Activated naive CD4-positive, alpha-beta T cell treated with anti-CD3 and anti-CD28 coated beads, Interleukin-2, amount 50 U/mL, for 24 hours (primary cell): ENCODE results near the gene RNF144B.
"Not testable (repeated sequence)": the region's sequence is repeated elsewhere in the genome, so short reads cannot be mapped to it uniquely, and the experiment has no call there.

ENCODE experiments used
- H3K27ac Mint-ChIP-seq: one replicate; pipeline ENCODE4 v1.8.0; 2021; ENCODE audit warnings: mild to moderate bottlenecking, mixed read lengths
- H3K27me3 Mint-ChIP-seq: one replicate; pipeline ENCODE4 v1.8.0; 2021; ENCODE audit warnings: mixed read lengths
- H3K36me3 Mint-ChIP-seq: one replicate; pipeline ENCODE4 v1.8.0; 2021; ENCODE audit warnings: mixed read lengths
- H3K4me1 Mint-ChIP-seq: one replicate; pipeline ENCODE4 v1.8.0; 2021; ENCODE audit warnings: mixed read lengths
- H3K4me3 Mint-ChIP-seq: one replicate; pipeline ENCODE4 v1.8.0; 2021; ENCODE audit warnings: mild to moderate bottlenecking, mixed read lengths
- H3K9me3 Mint-ChIP-seq: one replicate; pipeline ENCODE4 v1.8.0; 2021; ENCODE audit warnings: mixed read lengths

RNF144B gene

GRCh38 chr6:18362058-18362561, 25.0 kb upstream of the RNF144B start:
- Mint-ChIP-seq H3K36me3 (no peaks in the 10 kb centered on the region), H3K9me3 (peaks cover 7% of the 10 kb centered on the region), H3K27ac (no peak overlapping the region), H3K27me3 (peaks cover 11% of the 10 kb centered on the region), H3K4me3 (no peak overlapping the region), H3K4me1 (no peaks in the 10 kb centered on the region)

GRCh38 chr6:18363746-18364145, 23.4 kb upstream of the RNF144B start:
- Mint-ChIP-seq H3K4me3 (no peak overlapping the region), H3K36me3 (no peaks in the 10 kb centered on the region), H3K9me3 (no peaks in the 10 kb centered on the region), H3K4me1 (no peaks in the 10 kb centered on the region), H3K27ac (no peak overlapping the region), H3K27me3 (peaks cover 9% of the 10 kb centered on the region)

GRCh38 chr6:18364561-18364960, 22.6 kb upstream of the RNF144B start:
- H3K36me3 Mint-ChIP-seq, H3K27ac Mint-ChIP-seq, H3K27me3 Mint-ChIP-seq, H3K4me1 Mint-ChIP-seq, H3K4me3 Mint-ChIP-seq, H3K9me3 Mint-ChIP-seq: not testable (repeated sequence)

- H3K27me3 Mint-ChIP-seq: peaks cover 5% of the 10 kb centered on the region
- no peaks in the 10 kb centered on the region for H3K9me3 Mint-ChIP-seq
- no peaks in the 10 kb centered on the region for H3K4me1 Mint-ChIP-seq
- no peaks in the 10 kb centered on the region for H3K36me3 Mint-ChIP-seq
- no peak overlapping the region for H3K27ac Mint-ChIP-seq
- H3K4me3 Mint-ChIP-seq: no peak overlapping the region
Measured at GRCh38 chr6:18367371-18367770, 19.8 kb upstream of the RNF144B start.

GRCh38 chr6:18368277-18369105, 18.7 kb upstream of the RNF144B start:
- H3K27ac Mint-ChIP-seq: no peak overlapping the region
- peaks cover 6% of the 10 kb centered on the region for H3K27me3 Mint-ChIP-seq
- no peaks in the 10 kb centered on the region for H3K36me3 Mint-ChIP-seq
- no peak overlapping the region for H3K4me3 Mint-ChIP-seq
- no peaks in the 10 kb centered on the region for H3K4me1 Mint-ChIP-seq
- no peaks in the 10 kb centered on the region for H3K9me3 Mint-ChIP-seq

- H3K4me1 Mint-ChIP-seq: no peaks in the 10 kb centered on the region
- H3K4me3 Mint-ChIP-seq: no peak overlapping the region
- no peaks in the 10 kb centered on the region for H3K9me3 Mint-ChIP-seq
- H3K27me3 Mint-ChIP-seq: peaks cover 3% of the 10 kb centered on the region
- H3K27ac Mint-ChIP-seq: no peak overlapping the region
- no peaks in the 10 kb centered on the region for H3K36me3 Mint-ChIP-seq
Measured at GRCh38 chr6:18371010-18371409, 16.1 kb upstream of the RNF144B start.

- peaks cover 3% of the 10 kb centered on the region for H3K27me3 Mint-ChIP-seq
- no peaks in the 10 kb centered on the region for H3K9me3 Mint-ChIP-seq
- H3K36me3 Mint-ChIP-seq: no peaks in the 10 kb centered on the region
Measured at GRCh38 chr6:18371656-18372055, 15.5 kb upstream of the RNF144B start.

GRCh38 chr6:18380158-18380836, 6.9 kb upstream of the RNF144B start:
- no peaks in the 10 kb centered on the region for H3K4me1 Mint-ChIP-seq
- H3K27ac Mint-ChIP-seq: no peak overlapping the region
- H3K27me3 Mint-ChIP-seq: no peaks in the 10 kb centered on the region
- H3K4me3 Mint-ChIP-seq: no peak overlapping the region
- no peaks in the 10 kb centered on the region for H3K36me3 Mint-ChIP-seq
- no peaks in the 10 kb centered on the region for H3K9me3 Mint-ChIP-seq

More at GRCh38 chr6:18371656-18372055, 15.5 kb upstream of the RNF144B start:
- Mint-ChIP-seq H3K4me1 (no peaks in the 10 kb centered on the region), H3K27ac (no peak overlapping the region), H3K4me3 (no peak overlapping the region)

- no peaks in the 10 kb centered on the region for H3K4me1 Mint-ChIP-seq
- H3K27me3 Mint-ChIP-seq: no peaks in the 10 kb centered on the region
- no peaks in the 10 kb centered on the region for H3K36me3 Mint-ChIP-seq
- H3K27ac Mint-ChIP-seq: no peak overlapping the region
- H3K4me3 Mint-ChIP-seq: no peak overlapping the region
- no peaks in the 10 kb centered on the region for H3K9me3 Mint-ChIP-seq
Measured at GRCh38 chr6:18380851-18381250, 6.3 kb upstream of the RNF144B start.

GRCh38 chr6:18383441-18383840, 3.7 kb upstream of the RNF144B start:
- H3K27ac Mint-ChIP-seq: no peak overlapping the region
- no peaks in the 10 kb centered on the region for H3K9me3 Mint-ChIP-seq
- no peaks in the 10 kb centered on the region for H3K27me3 Mint-ChIP-seq
- H3K4me3 Mint-ChIP-seq: no peak overlapping the region
- H3K4me1 Mint-ChIP-seq: peaks cover 18% of the 10 kb centered on the region
- H3K36me3 Mint-ChIP-seq: no peaks in the 10 kb centered on the region

- Mint-ChIP-seq H3K4me3 (no peak overlapping the region), H3K4me1 (peaks cover 29% of the 10 kb centered on the region), H3K27me3 (no peaks in the 10 kb centered on the region), H3K9me3 (no peaks in the 10 kb centered on the region), H3K36me3 (no peaks in the 10 kb centered on the region), H3K27ac (no peak overlapping the region)
Measured at GRCh38 chr6:18384621-18385020, 2.5 kb upstream of the RNF144B start.

GRCh38 chr6:18386298-18386976, 713 bp upstream of the RNF144B start:
- peak overlapping the region; percentile 100 for H3K4me3 Mint-ChIP-seq
- no peaks in the 10 kb centered on the region for H3K36me3 Mint-ChIP-seq
- H3K4me1 Mint-ChIP-seq: peaks cover 43% of the 10 kb centered on the region
- peak overlapping the region; percentile 13 for H3K27ac Mint-ChIP-seq
- no peaks in the 10 kb centered on the region for H3K27me3 Mint-ChIP-seq
- no peaks in the 10 kb centered on the region for H3K9me3 Mint-ChIP-seq

GRCh38 chr6:18388271-18388670, 1.1 kb downstream of the RNF144B start:
- Mint-ChIP-seq H3K27me3 (no peaks in the 10 kb centered on the region), H3K9me3 (no peaks in the 10 kb centered on the region), H3K27ac (peak overlapping the region; percentile 7), H3K4me3 (peak overlapping the region; percentile 100), H3K4me1 (peaks cover 43% of the 10 kb centered on the region), H3K36me3 (no peaks in the 10 kb centered on the region)

GRCh38 chr6:18388942-18389341, 1.8 kb downstream of the RNF144B start:
- no peak overlapping the region for H3K27ac Mint-ChIP-seq
- peaks cover 43% of the 10 kb centered on the region for H3K4me1 Mint-ChIP-seq
- H3K4me3 Mint-ChIP-seq: peak overlapping the region; percentile 7
- H3K27me3 Mint-ChIP-seq: no peaks in the 10 kb centered on the region
- no peaks in the 10 kb centered on the region for H3K9me3 Mint-ChIP-seq
- no peaks in the 10 kb centered on the region for H3K36me3 Mint-ChIP-seq

- peaks cover under 1% of the 10 kb centered on the region for H3K36me3 Mint-ChIP-seq
- H3K27me3 Mint-ChIP-seq: no peaks in the 10 kb centered on the region
- H3K9me3 Mint-ChIP-seq: no peaks in the 10 kb centered on the region
- H3K27ac Mint-ChIP-seq: no peak overlapping the region
- H3K4me3 Mint-ChIP-seq: no peak overlapping the region
- peaks cover 43% of the 10 kb centered on the region for H3K4me1 Mint-ChIP-seq
Measured at GRCh38 chr6:18389479-18389878, 2.3 kb downstream of the RNF144B start.

GRCh38 chr6:18390476-18390875, 3.3 kb downstream of the RNF144B start:
- no peak overlapping the region for H3K4me3 Mint-ChIP-seq
- peaks cover 53% of the 10 kb centered on the region for H3K4me1 Mint-ChIP-seq
- H3K27me3 Mint-ChIP-seq: no peaks in the 10 kb centered on the region
- no peaks in the 10 kb centered on the region for H3K9me3 Mint-ChIP-seq
- no peak overlapping the region for H3K27ac Mint-ChIP-seq
- peaks cover 3% of the 10 kb centered on the region for H3K36me3 Mint-ChIP-seq
